BE2C (cell line): ENCODE data around the gene CRNKL1.

Source experiments
- DNase-seq: peaks from one replicate; pipeline ENCODE4 v3.0.0-alpha.2; 2020
- H3K27me3 ChIP-seq: fragments of 250-450 bp; sonication (Bioruptor Pico); 2 replicates; pipeline ENCODE4 v1.5.1; 2020; ENCODE audit warnings: mild to moderate bottlenecking
- H3K36me3 ChIP-seq: fragments of 250-450 bp; sonication (Bioruptor Pico); 2 replicates; pipeline ENCODE4 v1.5.1; 2020; ENCODE audit warnings: mild to moderate bottlenecking
- H3K4me1 ChIP-seq: fragments of 250-450 bp; sonication (Bioruptor Pico); 2 replicates; pipeline ENCODE4 v1.5.1; 2020
- H3K4me3 ChIP-seq: 2 replicates; pipeline ENCODE4 v1.5.1; 2011; ENCODE audit warnings: low read depth, low read length
- H3K9me3 ChIP-seq: fragments of 250-450 bp; sonication (Bioruptor Pico); 2 replicates; pipeline ENCODE4 v1.5.1; 2020
- CTCF ChIP-seq: IDR thresholded peaks from 2 replicates; pipeline ENCODE4 v1.5.1; 2012; ENCODE audit warnings: mild to moderate bottlenecking, low read depth, low read length

The CRNKL1 gene

GRCh38 chr20:20051767-20052073 is 546 bp downstream of the CRNKL1 start:
- no peak for TF ChIP-seq CTCF
- H3K9me3 ChIP-seq: no peaks in the 10 kb centered on the region
- no peak for DNase-seq
- H3K4me3 ChIP-seq: peak overlapping the region; percentile 97
- no peaks in the 10 kb centered on the region for H3K27me3 ChIP-seq
- H3K4me1 ChIP-seq: no peaks in the 10 kb centered on the region
- peaks cover 25% of the 10 kb centered on the region for H3K36me3 ChIP-seq

GRCh38 chr20:20039752-20040387 is 12.4 kb downstream of the CRNKL1 start:
- no peak for DNase-seq
- H3K4me3 ChIP-seq: no peak overlapping the region
- H3K9me3 ChIP-seq: no peaks in the 10 kb centered on the region
- no peak for TF ChIP-seq CTCF
- peaks cover 2% of the 10 kb centered on the region; the same call in 1 of the 2 replicates for H3K4me1 ChIP-seq
- no peaks in the 10 kb centered on the region for H3K27me3 ChIP-seq
- H3K36me3 ChIP-seq: peaks cover 85% of the 10 kb centered on the region

DNA sequence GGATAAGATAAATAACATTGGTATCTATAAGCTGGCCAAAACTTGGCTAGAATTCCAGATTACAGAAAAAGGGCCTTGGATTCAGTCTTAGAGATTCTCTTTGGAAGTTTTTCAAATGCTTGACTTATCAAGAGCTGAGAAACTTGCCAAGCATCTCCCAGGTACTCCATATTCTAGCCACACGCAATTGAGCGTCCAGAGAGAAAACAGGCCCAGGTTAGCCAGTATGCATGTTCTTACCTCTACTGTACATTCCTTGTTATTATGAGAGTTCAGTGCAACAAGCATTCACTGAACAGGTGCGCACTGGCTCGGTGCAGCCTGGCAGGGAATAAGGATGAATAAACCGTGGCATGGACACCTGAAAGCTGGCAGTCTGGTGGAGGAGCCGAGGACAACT is 13.7 kb downstream of the CRNKL1 start:
- H3K36me3 ChIP-seq: peaks cover 76% of the 10 kb centered on the region
- no peak for TF ChIP-seq CTCF
- H3K4me1 ChIP-seq: peaks cover 8% of the 10 kb centered on the region; the same call in 1 of the 2 replicates
- H3K9me3 ChIP-seq: no peaks in the 10 kb centered on the region
- no peaks in the 10 kb centered on the region for H3K27me3 ChIP-seq
- DNase-seq: no peak
- no peak overlapping the region for H3K4me3 ChIP-seq

- H3K36me3 ChIP-seq: peaks cover 78% of the 10 kb centered on the region
- no peaks in the 10 kb centered on the region for H3K9me3 ChIP-seq
- TF ChIP-seq CTCF: no peak
- no peaks in the 10 kb centered on the region for H3K27me3 ChIP-seq
- peaks cover 8% of the 10 kb centered on the region; the same call in 1 of the 2 replicates for H3K4me1 ChIP-seq
- no peak overlapping the region for H3K4me3 ChIP-seq
- no peak for DNase-seq
These were observed 14.3 kb downstream of the CRNKL1 start for GRCh38 chr20:20037960-20038359.

DNA sequence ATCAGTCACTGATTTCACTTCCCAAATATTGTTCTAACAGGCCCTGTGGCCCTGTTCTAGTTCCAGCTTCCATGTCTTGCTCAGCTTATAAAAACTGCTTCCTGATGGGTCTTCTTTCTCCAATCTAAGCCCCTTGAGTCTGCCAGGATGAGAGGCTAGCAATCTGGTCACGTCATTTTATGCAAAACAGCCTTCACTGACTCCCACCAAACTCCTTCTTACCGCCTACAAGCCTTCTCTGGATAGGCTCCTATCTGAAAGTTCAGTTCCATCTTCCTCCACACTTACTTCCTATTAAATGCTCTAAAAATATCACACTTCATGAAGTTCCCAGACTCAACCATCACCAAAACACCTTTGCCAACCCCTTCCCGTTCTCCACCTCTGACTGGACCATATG is 15.5 kb downstream of the CRNKL1 start:
- TF ChIP-seq CTCF: no peak
- H3K27me3 ChIP-seq: no peaks in the 10 kb centered on the region
- no peaks in the 10 kb centered on the region for H3K9me3 ChIP-seq
- H3K4me1 ChIP-seq: peaks cover 8% of the 10 kb centered on the region; the same call in 1 of the 2 replicates
- H3K36me3 ChIP-seq: peaks cover 78% of the 10 kb centered on the region
- no peak overlapping the region for H3K4me3 ChIP-seq
- no peak for DNase-seq

GRCh38 chr20:20034486-20034885 is 17.8 kb downstream of the CRNKL1 start:
- DNase-seq: peak; percentile 39
- no peak for TF ChIP-seq CTCF
- Histone ChIP-seq H3K27me3 (no peaks in the 10 kb centered on the region), H3K4me3 (no peak overlapping the region), H3K9me3 (no peaks in the 10 kb centered on the region), H3K4me1 (peaks cover 8% of the 10 kb centered on the region; the same call in 1 of the 2 replicates), H3K36me3 (peaks cover 79% of the 10 kb centered on the region)
